Activated CD8-positive, alpha-beta memory T cell treated with anti-CD3 and anti-CD28 coated beads for 48 hours (primary cell): ENCODE measurements around the gene ABCC12.

ENCODE experiments used
- DNase-seq, 3 experiments: peaks; one replicate each; pipeline ENCODE4 v3.0.0-alpha.2; 2020; ENCODE audit warnings: low read depth in 2 of 3, low spot score in 2 of 3

Gene ABCC12

DNA sequence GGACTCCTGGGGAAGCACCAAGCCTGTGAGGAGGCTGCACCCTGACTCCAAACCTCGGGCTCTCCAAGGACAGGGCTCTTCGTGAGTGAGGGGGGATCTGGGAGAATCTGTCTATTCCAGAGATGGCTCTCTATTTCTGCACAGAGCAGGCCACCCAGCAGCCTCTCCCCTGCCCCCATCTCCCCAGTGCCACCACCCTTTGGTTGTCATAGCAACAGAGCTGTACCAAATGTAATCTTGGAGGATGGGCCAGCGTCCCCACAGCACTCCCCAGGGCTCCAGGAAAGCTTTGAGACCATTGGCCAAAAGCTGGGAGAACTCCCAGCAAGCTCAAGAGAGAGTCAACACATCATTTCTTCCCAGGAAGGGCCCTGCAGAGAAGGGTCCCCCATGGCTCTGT, 49.3 kb downstream of the ABCC12 start:
- DNase-seq: no peak
